RPMI8226 (cell line): Measurements from ENCODE around the gene C16orf86.

Experiments used
- DNase-seq: peaks from one replicate; pipeline ENCODE4 v3.0.0-alpha.2; 2015

The C16orf86 gene

GRCh38 chr16:67653789-67654402, 12.7 kb upstream of the C16orf86 start:
- DNase-seq: no peak

- DNase-seq: no peak
Observed at GRCh38 chr16:67654403-67654911, 12.2 kb upstream of the C16orf86 start.

GRCh38 chr16:67655363-67655762, 11.3 kb upstream of the C16orf86 start:
- DNase-seq: no peak

- DNase-seq: no peak
Observed at GRCh38 chr16:67656344-67657016, 10.1 kb upstream of the C16orf86 start.

GRCh38 chr16:67657017-67657608, 9.5 kb upstream of the C16orf86 start:
- no peak for DNase-seq

- no peak for DNase-seq
Observed at GRCh38 chr16:67657751-67658518, 8.7 kb upstream of the C16orf86 start.

GRCh38 chr16:67658849-67659674, 7.6 kb upstream of the C16orf86 start:
- no peak for DNase-seq

GRCh38 chr16:67659675-67660563, 6.7 kb upstream of the C16orf86 start, which contains the start of gene ACD:
Gene ACD, minus strand, starts transcription at chr16:67660260. Its CDS starts 40 bp downstream, at chr16:67660220.
- peak; percentile 97 for DNase-seq

GRCh38 chr16:67660564-67661028, 6.0 kb upstream of the C16orf86 start, which contains the start of gene PARD6A:
Gene PARD6A, plus strand, starts transcription at chr16:67660960. Its CDS starts 79 bp downstream, at chr16:67661039.
- DNase-seq: peak; percentile 100

- no peak for DNase-seq
Observed at GRCh38 chr16:67661101-67661761, 5.4 kb upstream of the C16orf86 start.

GRCh38 chr16:67661886-67662652, 4.5 kb upstream of the C16orf86 start:
- no peak for DNase-seq

- DNase-seq: no peak
Observed at GRCh38 chr16:67662653-67663010, 4.0 kb upstream of the C16orf86 start.

GRCh38 chr16:67663151-67663876, 3.3 kb upstream of the C16orf86 start:
- no peak for DNase-seq

GRCh38 chr16:67663877-67664222, 2.8 kb upstream of the C16orf86 start:
- DNase-seq: no peak

GRCh38 chr16:67664258-67664657, 2.4 kb upstream of the C16orf86 start:
- no peak for DNase-seq

- no peak for DNase-seq
Observed at GRCh38 chr16:67664871-67665270, 1.7 kb upstream of the C16orf86 start.

- DNase-seq: no peak
Observed at GRCh38 chr16:67665598-67665997, 1.0 kb upstream of the C16orf86 start.

- peak; percentile 58 for DNase-seq
Observed at GRCh38 chr16:67666032-67666551, 522 bp upstream of the C16orf86 start.

- DNase-seq: no peak
Observed at GRCh38 chr16:67667453-67667816, 821 bp downstream of the C16orf86 start.
